DMS79 treated with DMSO at 0.1 percent for 48 hours (cell line): ENCODE measurements around the gene SPEG.

Experiments
- DNase-seq: peaks from one replicate; lab custom pipeline; 2025; lab: John Stamatoyannopoulos, UW

Gene SPEG

DNA sequence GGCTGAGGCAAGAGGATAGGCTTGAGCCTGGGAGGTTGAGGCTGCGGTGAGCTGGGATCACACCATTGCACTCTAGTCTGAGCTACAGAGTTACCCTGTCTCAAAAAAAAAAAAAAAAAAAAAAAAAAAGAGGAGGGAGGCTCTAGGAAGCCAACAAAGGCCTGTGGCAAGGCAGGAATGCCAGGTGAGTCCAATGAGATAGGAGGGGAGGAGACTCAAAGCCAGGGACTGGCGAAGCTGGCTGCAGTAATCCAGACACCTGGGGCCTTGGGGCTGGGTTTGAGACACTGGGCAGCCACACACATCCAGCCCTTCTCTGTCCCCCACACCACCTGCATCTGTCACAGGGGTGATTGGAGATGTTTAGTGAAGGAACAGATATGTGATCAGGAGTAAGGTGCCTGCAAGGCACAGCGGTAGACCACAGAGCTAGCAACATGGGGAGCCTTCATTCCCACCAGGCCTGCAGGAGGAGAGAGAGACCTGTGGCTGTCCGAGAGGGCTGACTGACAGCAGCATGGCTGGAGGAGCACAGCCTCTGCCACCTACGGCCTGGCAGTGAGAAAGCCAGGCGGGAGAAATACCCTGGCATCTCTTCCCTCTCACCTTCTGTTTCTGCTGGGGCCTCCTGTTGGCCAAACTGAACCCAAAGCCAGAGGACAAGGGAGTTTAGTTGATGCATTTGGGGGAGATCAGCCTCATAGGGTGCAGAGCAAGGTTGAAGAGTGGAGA lies 99.5 kb downstream of the SPEG start:
- no peak for DNase-seq

DNA sequence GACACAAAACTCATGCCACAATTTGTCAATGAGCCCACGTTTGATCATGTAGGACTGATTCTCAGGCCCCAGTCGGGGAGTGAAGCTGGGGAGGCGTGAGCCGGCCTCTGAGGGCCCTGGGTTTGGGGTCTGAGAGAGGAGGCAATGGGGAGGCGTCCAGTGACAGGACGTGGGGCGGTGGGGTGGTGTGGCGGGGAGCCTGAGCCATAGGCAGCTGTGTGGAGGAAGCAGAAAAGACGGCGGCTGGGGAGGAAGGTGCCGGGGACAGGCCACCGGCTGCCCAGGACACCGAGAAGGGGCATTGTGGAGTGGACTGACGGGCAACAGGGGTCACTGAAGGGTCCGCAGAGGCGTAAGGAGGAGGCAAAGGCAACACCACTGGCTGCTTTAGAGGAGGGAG lies 101.8 kb downstream of the SPEG start:
- no peak for DNase-seq

DNA sequence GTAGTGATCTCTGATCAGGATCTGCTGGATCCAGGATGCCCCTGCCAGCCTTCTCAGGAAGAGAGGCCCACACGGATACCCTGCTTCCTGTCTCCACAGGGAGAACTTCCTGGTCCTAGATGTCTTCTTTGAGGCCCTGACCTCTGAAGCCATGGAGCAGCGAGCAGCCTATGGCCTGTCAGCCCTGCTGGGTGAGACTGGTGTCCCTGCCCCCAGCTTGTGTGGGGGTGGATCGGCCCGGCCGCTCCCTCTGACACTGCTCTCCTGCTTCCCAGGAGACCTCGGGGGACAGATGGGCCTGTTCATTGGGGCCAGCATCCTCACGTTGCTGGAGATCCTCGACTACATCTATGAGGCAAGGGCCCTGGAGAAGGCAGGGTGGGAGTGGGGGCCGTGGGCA lies 102.3 kb downstream of the SPEG start:
- DNase-seq = no peak

DNA sequence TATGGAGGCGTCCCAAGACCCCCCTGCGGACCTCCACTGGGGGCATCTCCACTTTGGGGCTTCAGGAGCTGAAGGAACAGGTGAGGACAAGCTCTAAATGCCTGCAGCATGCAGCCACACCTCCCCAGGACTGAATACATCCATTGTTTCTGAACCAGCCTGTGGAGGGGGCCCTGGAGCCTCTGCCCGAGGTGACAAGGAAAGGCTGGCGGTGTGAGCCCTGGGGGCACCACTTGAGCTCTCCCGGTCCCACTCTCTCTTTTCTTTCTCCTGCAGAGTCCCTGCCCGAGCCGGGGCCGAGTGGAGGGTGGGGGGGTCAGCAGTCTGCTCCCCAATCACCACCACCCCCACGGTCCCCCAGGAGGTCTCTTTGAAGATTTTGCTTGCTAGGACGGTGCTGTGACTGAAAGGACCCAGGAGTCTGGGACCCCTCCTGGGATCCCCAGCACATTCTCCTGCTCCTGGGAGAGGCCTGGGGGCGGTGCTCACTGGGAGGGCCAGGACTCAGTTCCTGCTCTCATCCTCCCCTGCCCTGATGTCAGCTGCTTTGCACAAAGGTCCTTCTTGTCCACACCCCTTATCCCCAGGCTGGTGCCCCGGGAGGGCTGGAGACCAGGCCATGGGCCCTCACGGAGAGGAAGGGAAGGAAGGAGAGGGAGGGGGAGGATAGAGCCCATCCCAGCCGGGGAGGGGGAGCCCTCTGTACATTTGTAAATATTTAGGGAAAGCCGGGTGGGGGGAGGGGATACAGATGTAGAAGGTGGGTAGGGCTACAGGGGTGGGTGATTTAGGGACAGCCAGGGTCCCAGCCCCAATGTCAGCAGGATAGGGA lies 103.2 kb downstream of the SPEG start:
- DNase-seq = no peak

DNA sequence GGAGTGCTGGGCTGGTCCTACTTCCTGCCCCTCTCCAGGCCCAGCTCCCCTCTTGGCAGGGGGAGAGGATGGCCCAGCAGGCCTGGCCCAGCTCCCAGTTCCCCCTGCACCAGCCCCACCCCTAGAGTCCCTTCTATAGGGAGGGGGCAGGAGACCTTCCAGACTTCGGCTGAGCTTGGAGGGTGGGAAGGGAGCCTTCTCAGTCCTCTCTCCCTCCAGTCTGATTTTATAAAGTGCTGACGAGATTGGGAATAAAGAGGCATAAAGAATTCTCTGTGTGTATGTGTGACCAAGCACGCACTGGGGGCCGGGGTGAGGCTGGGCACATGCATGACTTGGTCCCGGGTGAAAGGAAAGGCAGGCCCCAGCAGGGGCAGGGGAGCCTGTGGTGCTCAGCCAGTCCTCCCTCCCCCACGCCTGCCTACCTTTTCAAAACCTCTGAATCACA lies 103.9 kb downstream of the SPEG start:
- no peak for DNase-seq

DNA sequence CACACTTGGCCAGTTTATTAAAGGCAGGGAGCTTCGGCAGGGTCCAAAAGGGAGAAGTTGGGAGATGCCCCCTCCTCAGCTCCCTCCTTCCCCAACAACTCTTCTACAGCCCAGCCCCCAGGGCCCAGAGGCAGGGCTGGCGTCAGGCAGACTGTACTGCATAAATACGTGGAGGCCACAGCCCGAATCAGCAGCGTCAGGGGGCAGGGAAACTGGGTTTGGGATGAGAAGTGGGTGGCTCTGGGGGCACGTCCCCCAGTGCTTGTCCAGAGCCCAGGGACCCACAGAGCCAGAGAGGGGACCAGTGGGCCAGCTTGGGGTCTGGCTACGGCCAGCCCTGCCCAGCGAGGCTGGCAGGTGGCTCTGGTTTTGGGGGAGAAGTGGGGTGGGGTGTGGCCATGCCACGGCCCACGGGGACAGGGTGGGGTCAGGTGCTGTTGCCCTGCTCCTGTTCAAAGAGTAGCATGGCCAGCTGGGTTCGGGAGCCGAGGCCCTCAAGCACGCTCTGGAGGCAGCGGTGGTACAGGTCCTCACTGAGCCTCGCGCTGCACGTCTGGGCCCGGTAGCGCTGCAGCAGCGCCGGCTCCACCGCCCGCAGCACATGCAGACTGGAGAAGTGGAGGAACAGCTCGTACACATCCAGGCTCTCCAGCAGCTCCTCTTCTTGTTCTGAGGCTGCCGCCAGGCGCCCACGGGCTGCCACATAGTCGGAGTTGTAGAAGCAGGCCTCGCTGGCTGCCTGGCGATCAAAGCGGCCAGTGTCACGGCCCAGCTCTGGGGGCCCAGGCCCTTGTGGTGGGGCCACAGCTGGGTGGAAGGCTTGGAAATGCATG lies 104.5 kb downstream of the SPEG start:
- DNase-seq = no peak

DNA sequence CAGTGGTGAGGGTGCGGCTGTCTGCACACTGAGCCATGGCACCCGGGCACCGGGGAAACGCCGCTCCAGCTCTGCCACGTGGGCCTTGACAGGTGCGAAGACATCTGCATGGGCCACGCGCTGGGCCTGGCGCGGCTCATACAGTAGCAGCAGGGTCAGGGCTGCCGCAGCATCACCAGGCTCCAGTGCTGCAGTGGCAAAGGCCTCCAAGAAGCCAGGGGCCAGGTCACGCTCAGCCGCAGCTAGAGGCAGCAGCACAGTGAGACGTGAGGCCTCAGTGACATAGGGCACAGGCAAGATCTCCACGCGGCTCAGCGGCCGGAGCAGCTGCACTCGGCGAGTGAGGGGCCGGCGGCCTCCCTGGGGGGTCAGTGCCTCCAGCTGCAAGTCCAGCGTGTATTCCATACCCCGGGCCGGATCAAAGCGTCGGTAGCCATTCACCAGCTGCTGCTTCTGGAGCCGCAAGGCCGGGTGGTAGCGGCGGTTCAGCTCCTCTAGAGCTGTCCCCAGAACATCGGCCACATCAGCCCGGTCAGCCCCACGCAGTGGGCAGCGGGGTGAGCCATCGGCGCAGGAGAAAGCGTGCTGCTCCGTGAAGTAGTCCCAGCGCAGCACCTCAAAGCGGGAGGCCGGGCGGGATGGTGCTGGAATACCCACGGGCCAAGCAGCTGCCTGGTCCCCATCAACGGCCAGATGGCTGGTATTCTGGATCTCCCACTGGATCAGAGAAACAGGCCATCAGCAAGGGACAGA lies 105.5 kb downstream of the SPEG start:
- DNase-seq = no peak

DNA sequence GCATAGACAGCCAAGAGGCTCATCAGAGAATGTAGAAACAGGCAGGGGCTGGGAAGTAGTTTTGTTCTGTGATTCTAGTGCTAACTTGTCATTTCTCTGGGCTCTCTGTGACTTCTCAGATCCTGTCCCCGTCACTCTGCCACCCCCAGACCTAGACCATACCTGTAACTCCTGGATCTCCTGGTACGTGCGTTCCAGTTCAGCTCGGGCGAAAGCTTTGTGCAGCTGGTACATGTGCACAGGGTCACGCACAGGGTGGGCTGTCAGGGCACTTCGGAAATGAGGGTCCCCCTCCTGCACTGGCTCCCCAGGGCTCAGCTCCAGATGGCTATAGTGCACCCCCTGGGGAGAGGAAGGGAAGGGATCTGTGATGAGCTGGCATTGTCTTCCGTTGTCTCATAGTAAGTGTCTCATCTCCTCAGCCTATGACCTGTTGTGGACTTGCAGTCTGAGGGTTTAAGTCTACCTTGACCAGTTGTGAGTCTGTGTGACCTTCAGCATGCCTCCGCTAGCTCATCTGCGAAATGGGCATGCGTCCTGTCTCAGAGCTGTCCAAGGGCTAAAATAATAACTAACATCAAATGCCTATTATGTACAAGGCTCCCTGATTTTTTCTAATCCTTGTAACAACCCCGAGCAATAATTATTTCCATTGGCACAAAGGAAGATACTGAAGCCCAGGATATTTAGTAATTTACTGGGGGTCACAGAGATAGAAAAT lies 106.3 kb downstream of the SPEG start:
- no peak for DNase-seq

DNA sequence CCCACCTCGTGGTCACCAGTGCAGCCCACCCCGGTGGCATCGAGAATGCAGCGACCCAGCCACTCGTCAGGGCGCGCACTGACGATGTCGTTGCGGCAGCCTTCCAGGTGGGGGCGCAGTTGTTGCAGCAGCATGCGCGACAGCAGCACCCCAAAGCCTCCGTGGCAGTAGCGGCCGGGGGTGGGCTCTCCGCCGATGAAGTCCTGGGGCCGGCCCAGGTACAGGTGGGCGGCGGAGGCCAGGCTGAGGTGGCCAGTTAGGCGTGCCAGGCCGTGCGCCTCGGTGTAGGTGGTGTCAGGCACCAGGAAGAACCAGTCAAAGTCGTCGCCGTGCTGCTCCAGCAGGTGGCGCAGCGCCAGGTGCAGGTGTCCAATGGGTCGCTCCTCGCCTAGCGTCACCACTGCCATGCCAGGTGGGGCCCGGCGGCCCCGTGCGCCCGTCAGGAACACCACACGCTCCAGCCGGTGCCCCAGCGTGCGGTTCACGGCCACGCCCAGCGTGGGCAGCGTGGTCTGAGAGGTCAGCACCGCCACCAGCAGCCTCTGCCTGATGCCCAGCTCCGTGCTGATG lies 107.1 kb downstream of the SPEG start:
- DNase-seq = peak; percentile 64

DNA sequence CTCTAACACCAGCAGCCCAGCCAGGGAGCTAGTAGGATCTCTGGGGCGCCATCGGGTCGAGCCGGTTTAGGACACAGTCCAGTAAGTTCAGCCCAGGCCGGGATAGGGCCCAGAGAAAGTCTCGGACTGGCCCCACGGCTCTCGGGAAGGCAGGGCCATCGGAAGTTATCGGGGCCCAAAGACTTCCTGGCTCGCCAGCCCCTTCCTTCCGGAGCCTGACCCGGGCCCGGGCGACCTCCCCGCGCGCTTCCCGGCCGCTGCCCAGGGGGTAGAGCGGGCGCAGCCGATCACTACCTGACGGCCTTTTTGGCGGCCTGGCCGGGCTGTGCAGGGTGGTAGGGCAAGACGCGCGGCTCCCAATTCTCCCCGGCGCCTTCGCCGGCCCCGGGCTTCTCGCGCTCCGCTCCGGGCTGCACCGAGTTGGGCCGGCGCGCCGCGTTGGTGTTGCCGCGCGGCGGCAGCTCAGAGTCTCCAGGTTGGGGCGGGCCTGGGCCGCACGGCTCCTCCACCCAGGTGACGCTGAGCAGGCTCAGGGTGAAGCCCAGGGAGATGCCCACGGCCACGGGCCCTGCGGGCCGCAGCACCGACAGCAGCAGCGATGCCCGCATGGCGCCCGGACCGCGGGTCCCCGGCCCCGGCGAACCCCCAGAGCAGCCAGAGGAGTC lies 108.4 kb downstream of the SPEG start:
- no peak for DNase-seq

DNA sequence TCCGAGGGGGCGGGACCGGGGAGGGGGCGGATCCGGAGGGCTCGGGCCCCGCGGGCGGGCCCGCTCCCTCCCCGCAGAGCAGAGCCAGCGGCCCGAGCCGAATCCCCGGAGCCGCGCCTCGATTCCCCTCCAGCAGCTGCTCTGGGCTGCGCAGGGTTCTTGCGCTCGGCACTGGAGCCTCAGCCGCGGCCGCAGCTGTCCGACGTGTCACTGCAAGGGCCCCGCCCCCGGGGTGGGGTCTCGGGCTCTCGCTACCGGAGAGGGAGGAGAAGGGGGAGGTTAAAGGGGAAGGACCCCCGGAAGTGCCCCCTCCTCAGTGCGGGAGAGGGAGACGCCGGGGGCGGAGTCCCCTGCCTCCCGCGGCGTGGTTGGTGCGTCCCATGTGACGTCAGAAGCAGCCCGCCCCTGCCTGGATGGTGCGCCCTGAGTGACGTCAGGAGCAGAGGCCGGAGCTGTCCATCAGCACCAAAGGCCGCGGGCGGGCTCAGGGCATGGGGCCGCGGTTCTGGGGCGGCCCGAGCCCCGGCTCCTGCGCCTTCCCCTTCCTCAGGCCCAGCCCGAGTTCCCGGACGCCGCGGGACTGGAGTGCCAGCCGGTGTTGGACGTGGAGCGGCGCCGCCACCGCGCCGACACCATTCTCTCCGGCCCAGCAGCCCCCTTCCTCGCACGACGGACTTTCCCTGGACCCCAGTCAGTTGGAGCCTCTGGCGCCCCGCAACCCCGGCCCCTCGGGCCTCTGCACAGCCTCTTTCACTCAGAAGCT lies 109.1 kb downstream of the SPEG start, which contains the start of the genes CHPF and TMEM198:
Gene CHPF (minus strand): TSS at position 214 of the 763 bp plus-strand sequence. CDS start 271 bp downstream, outside the sequence.
Gene TMEM198 (plus strand): TSS at position 433 of the 763 bp plus-strand sequence. CDS start 700 bp downstream, outside the sequence.
- peak; percentile 90 for DNase-seq

DNA sequence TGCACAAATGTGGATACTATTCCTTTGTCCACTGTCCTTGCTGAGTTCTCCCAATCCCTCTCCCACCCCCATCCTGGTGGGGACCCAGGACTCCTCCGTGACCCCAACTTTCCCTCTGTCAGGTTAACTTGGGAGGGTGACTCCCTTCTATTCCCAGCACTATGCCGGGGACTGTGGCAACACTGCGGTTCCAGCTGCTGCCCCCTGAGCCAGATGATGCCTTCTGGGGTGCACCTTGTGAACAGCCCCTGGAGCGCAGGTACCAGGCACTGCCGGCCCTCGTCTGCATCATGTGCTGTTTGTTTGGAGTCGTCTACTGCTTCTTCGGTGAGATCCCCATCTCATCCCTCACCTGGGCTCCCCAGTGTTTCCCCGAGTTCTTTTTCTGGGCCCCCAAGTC lies 109.9 kb downstream of the SPEG start:
- no peak for DNase-seq

DNA sequence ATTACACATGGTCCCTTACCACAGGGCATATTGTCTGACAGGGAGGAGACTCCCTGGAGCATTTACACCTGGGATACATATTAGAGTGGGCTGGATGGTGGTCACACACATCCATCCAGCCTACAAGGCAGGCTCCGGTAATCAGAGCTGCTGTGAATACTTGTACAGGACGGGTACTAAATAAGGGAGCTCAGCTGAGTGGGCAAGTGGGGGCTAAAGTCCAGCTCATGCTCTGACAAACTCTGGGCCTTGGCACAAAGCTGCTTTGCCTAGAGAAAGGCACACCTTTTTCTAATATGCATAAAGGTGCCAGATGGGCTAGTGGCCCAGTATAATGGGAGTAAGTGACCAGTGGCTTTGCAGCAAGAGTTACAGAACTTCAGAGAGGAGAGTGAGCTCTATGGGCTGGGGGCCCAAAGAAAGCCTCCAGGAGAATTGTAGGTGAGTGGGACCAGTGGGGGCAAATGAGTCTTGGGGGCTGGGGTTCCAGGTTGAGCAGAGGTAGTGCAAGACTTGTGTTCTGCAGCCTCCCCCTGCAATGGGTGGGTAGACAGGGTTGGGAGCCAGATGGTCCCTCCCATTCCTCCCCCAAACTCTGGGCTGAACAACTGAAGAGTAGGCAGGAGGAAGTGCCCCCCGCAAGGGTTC lies 110.8 kb downstream of the SPEG start:
- no peak for DNase-seq

DNA sequence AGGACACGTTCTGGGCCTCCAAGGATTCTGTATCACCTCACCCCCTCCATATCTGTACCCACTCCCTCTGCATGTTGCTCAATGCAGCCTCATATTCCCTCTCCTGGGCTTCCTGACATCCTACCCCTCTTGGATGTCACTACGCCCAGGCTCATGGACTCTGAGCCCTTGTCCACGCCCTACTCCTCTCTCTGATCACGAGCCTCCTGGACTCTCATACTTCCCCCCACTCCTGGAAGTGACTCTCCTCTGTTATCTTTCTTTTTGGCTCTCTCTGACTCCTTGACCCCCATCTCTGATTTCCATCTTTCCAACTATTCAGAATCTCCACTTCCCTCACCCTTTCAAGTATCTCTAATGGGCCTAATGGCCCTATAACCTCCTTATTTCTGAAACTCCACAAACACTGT lies 111.3 kb downstream of the SPEG start:
- no peak for DNase-seq

DNA sequence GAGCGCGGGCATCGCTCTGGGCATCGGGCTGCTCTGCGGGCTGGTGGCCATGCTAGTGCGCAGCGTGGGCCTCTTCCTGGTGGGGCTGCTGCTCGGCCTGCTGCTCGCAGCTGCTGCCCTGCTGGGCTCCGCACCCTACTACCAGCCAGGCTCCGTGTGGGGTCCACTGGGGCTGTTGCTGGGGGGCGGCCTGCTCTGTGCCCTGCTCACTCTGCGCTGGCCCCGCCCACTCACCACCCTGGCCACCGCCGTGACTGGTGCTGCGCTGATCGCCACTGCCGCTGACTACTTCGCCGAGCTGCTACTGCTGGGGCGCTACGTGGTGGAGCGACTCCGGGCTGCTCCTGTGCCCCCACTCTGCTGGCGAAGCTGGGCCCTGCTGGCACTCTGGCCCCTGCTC lies 113.0 kb downstream of the SPEG start:
- no peak for DNase-seq
